AG10803 (cell line): ENCODE data around the gene TMEM108.

Source experiments
- DNase-seq: peaks from one replicate; pipeline ENCODE4 v3.0.0; 2010; ENCODE audit warnings: low read depth
- H3K4me3 ChIP-seq: 2 replicates; pipeline ENCODE4 v1.5.1; 2011; ENCODE audit warnings: mild to moderate bottlenecking, low read length, control low read depth
- TF ChIP-seq, protein P1 (sequence below): conservative IDR thresholded peaks from 2 replicates; pipeline ENCODE4 v1.5.1; 2011; ENCODE audit warnings: mild to moderate bottlenecking, low read length, control low read depth, inconsistent platforms

Gene TMEM108

DNA sequence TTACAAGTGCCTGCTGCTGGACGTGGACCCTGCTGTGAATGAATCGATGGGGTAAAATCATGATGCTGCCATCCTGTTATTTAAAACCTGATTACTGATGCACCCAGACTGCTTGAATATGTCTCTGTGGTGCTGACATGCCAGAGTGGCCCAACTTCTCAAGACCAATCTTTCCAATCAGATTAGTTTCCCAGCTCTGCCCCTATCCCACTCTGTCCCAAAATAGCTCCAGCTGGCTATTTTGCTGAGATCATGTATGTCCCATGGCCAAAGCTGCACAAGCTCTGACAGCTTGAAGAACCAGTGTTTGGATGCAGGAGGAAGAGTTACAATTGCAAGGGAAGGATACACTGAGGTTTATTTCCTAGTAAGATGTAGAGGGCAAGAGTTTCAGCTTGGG is 153.6 kb downstream of the TMEM108 start:
- no peak for DNase-seq
- TF ChIP-seq, protein P1, sequence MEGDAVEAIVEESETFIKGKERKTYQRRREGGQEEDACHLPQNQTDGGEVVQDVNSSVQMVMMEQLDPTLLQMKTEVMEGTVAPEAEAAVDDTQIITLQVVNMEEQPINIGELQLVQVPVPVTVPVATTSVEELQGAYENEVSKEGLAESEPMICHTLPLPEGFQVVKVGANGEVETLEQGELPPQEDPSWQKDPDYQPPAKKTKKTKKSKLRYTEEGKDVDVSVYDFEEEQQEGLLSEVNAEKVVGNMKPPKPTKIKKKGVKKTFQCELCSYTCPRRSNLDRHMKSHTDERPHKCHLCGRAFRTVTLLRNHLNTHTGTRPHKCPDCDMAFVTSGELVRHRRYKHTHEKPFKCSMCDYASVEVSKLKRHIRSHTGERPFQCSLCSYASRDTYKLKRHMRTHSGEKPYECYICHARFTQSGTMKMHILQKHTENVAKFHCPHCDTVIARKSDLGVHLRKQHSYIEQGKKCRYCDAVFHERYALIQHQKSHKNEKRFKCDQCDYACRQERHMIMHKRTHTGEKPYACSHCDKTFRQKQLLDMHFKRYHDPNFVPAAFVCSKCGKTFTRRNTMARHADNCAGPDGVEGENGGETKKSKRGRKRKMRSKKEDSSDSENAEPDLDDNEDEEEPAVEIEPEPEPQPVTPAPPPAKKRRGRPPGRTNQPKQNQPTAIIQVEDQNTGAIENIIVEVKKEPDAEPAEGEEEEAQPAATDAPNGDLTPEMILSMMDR, result no peak
- no peak overlapping the region for H3K4me3 ChIP-seq

DNA sequence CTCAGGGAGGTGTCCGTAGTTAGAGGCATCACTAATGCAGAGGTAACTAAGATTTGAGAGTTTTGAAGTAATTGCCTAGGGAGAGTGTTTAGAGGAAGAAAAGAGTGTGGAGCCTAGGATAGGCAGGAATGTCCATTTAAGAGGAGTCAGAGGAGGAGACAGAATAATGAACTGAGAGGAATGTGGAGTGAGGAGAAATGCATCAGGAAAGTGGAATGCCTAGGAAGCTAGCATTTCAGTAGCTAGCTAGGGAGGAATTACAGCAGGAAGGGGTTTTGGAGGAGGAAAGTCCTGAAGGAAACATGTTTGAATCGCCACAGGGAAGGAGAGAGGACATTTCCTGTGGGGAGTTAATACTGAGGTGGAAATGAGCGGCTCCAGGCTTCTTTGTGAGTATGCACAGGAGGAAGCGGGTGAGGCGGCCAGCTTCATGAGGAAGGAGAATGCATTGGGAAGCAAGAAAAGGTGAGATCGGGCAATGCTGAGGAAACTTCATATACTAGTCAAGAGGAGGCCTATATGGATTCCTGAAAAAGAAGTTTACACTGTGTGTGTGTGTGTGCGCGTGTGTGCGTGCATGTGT is 154.3 kb downstream of the TMEM108 start:
- TF ChIP-seq, protein P1, result no peak
- no peak for DNase-seq
- H3K4me3 ChIP-seq, result no peak overlapping the region

DNA sequence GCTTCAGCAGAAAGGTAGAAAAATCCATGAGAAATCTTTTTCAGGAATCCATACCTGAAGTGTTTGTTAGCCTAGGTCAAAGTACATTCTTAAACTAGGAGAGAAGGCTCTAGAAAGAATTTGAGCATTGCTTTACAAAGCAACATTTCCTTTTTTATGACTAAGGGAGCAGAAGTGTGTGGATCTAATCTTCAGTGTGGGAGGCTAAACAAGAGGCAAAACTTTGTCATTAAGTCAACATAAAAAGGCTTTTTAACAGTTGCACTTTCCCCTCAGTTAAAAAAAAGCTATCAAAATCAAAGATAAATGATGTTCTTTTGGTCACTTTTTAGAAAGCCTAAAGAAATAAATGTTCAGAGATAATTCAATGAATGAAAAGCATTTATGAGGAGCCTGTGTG is 154.8 kb downstream of the TMEM108 start:
- H3K4me3 ChIP-seq, result no peak overlapping the region
- TF ChIP-seq, protein P1, result no peak
- DNase-seq, result no peak

DNA sequence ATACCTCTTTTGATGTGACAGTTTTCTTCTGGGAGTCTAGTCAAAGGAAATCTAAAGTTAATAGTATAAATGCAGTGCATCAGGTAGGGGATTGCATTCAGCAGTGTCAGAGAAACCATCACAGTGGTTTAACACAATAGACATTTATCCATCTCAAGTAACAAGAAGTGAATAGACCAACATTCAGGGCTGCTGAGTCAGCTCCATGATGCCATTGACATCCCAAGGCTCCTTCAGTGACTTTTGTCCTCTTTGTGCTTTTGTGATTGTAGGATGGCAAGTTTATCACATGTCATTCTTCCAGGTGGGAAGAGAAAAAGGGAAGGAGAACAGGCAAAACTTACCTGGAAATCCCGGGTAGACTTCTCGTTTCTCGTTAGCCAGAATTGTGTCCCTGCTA is 158.3 kb downstream of the TMEM108 start:
- no peak overlapping the region for H3K4me3 ChIP-seq
- TF ChIP-seq, protein P1, result no peak
- no peak for DNase-seq

DNA sequence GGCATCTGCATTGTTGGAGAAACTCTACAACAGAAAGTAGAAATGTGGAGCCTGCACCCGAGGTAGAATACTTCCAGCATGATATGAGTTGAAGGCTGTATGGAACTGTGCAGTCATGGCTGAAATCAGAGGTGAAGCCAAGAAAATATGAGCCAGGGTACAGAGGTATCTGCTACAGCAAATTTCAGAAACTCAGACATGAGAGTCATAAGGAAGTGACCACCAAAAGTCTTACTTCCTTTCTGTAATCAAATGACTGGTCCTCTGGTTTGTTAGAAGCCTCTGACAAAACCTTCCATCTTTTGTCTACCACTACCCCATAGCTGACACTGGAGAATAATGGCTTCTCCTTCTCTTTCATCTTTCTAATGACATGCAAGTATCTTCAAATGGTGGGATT is 159.4 kb downstream of the TMEM108 start:
- DNase-seq, result no peak
- H3K4me3 ChIP-seq, result no peak overlapping the region
- TF ChIP-seq, protein P1, result no peak

DNA sequence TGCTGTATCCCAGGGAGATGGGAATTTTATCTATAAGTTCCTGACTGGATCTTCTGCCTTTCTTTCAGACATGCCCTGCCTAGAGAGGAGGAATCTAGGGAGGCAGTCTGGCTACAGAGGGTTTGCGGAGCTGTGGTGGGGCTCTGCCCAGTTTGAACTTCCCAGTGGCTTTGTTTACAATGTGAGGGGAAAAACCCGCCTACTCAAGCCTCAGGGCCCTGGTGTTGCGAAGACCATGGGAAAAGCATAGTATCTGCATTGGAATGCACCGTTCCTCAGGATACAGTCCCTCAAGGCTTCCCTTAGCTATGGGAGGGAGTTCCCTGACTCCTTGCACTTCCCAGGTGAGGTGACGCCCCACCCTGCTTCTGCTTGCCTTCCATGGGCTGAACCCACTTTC is 168.7 kb downstream of the TMEM108 start:
- TF ChIP-seq, protein P1, result no peak
- no peak overlapping the region for H3K4me3 ChIP-seq
- no peak for DNase-seq

DNA sequence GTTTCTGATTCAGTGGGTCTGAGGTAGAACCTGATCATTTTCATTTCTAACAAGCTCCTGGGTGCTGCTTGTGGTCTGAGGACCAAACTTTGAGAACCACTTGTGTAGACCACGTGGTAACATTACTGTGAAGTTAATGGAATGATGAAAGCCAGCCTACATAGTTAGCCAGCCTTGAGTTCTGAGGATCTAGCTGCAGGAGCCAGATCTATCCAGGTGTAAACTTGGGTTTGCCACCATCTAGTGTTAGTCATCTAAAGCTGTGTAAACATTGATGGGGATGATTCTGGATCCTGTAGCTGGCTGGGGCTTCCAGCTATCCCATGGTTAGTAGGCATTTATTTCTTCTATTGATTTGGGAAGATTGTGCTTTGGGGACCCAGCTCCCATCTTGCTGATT is 170.0 kb downstream of the TMEM108 start:
- TF ChIP-seq, protein P1, result no peak
- no peak for DNase-seq
- no peak overlapping the region for H3K4me3 ChIP-seq
